Trophoblast cell (in vitro differentiated cells and primary cell): ENCODE data around the gene ENOSF1.

Experiments used
- DNase-seq, 2 donors: peaks; one replicate each; pipeline ENCODE4 v3.0.0-alpha.2; 2016
- H2AFZ ChIP-seq: 2 replicates; pipeline ENCODE4 v1.6.1; 2013; ENCODE audit warnings: low read length, moderate library complexity, mild to moderate bottlenecking; ENCODE audit not compliant: insufficient read depth, poor library complexity
- H2AK5ac ChIP-seq: 2 replicates; pipeline ENCODE4 v1.6.1; 2013; ENCODE audit warnings: mild to moderate bottlenecking, low read length
- H2BK120ac ChIP-seq: 2 replicates; pipeline ENCODE4 v1.6.1; 2013; ENCODE audit warnings: low read length, mild to moderate bottlenecking, moderate library complexity; ENCODE audit not compliant: insufficient read depth, poor library complexity
- H2BK12ac ChIP-seq: 2 replicates; pipeline ENCODE4 v1.6.1; 2013; ENCODE audit warnings: mild to moderate bottlenecking, low read length, moderate library complexity
- H2BK5ac ChIP-seq: 2 replicates; pipeline ENCODE4 v1.6.1; 2013; ENCODE audit warnings: low read length, low read depth, moderate library complexity, mild to moderate bottlenecking; ENCODE audit not compliant: poor library complexity
- H3K14ac ChIP-seq: 2 replicates; pipeline ENCODE4 v1.6.1; 2013; ENCODE audit warnings: mild to moderate bottlenecking, low read length
- H3K18ac ChIP-seq: 2 replicates; pipeline ENCODE4 v1.6.1; 2013; ENCODE audit warnings: mild to moderate bottlenecking, low read length
- H3K23ac ChIP-seq: 2 replicates; pipeline ENCODE4 v1.6.1; 2013; ENCODE audit warnings: low read length
- H3K27ac ChIP-seq: 2 replicates; pipeline ENCODE4 v1.5.1; 2013; ENCODE audit warnings: low read depth, mild to moderate bottlenecking, inconsistent platforms, low read length, moderate library complexity
- H3K27me3 ChIP-seq: 2 replicates; pipeline ENCODE4 v1.6.1; 2013; ENCODE audit warnings: inconsistent platforms, mild to moderate bottlenecking, low read length, moderate library complexity; ENCODE audit not compliant: insufficient read depth
- H3K36me3 ChIP-seq, 2 experiments: 1 replicate in 1 of 2; 2 replicates in 1 of 2; pipeline ENCODE4 v1.6.1; 2013; ENCODE audit warnings: low read length in 2 of 2, mild to moderate bottlenecking in 2 of 2, moderate library complexity in 1 of 2; ENCODE audit not compliant: insufficient read depth in 2 of 2, control insufficient read depth in 1 of 2
- H3K4ac ChIP-seq: 2 replicates; pipeline ENCODE4 v1.6.1; 2013; ENCODE audit warnings: low read depth, mild to moderate bottlenecking, low read length, moderate library complexity
- H3K4me1 ChIP-seq, 2 experiments: 1 replicate in 1 of 2; 2 replicates in 1 of 2; pipeline ENCODE4 v1.6.1; 2013; ENCODE audit warnings: low read length in 2 of 2, mild to moderate bottlenecking in 2 of 2, moderate library complexity in 1 of 2; ENCODE audit not compliant: insufficient read depth in 2 of 2, control insufficient read depth in 1 of 2
- H3K4me2 ChIP-seq: 2 replicates; pipeline ENCODE4 v1.6.1; 2013; ENCODE audit warnings: inconsistent platforms, mild to moderate bottlenecking, low read length, moderate library complexity
- H3K4me3 ChIP-seq: 2 replicates; pipeline ENCODE4 v1.5.1; 2013; ENCODE audit warnings: mild to moderate bottlenecking, low read depth, low read length, inconsistent platforms
- H3K79me1 ChIP-seq: one replicate; pipeline ENCODE4 v1.6.1; 2013; ENCODE audit warnings: low read length
- H3K79me2 ChIP-seq: 2 replicates; pipeline ENCODE4 v1.6.1; 2013; ENCODE audit warnings: low read length, mild to moderate bottlenecking; ENCODE audit not compliant: control insufficient read depth, insufficient read depth, poor library complexity
- H3K9ac ChIP-seq: 2 replicates; pipeline ENCODE4 v1.6.1; 2013; ENCODE audit warnings: mild to moderate bottlenecking, low read length
- H3K9me3 ChIP-seq: 2 replicates; pipeline ENCODE4 v1.6.1; 2013; ENCODE audit warnings: low read depth, mild to moderate bottlenecking, control low read depth, inconsistent platforms, low read length; ENCODE audit not compliant: insufficient read depth
- H4K12ac ChIP-seq: 2 replicates; pipeline ENCODE4 v1.6.1; 2013; ENCODE audit warnings: low read depth, mild to moderate bottlenecking, low read length, moderate library complexity
- H4K8ac ChIP-seq: 2 replicates; pipeline ENCODE4 v1.6.1; 2013; ENCODE audit warnings: low read depth, mild to moderate bottlenecking, low read length, moderate library complexity
- H4K91ac ChIP-seq: one replicate; pipeline ENCODE4 v1.6.1; 2013; ENCODE audit warnings: low read depth, mild to moderate bottlenecking, low read length, moderate library complexity
- WGBS: extraction: QIAGEN DNeasy Blood & Tissue Kit; methylation state at CpG from one replicate; pipeline ENCODE4 v1.1.7; 2013; ENCODE audit warnings: missing lambda C conversion rate; ENCODE audit not compliant: insufficient read length, insufficient coverage; ENCODE audit errors: extremely low coverage; 5-methylcytosine and 5-hydroxymethylcytosine counted together

The ENOSF1 gene

DNA sequence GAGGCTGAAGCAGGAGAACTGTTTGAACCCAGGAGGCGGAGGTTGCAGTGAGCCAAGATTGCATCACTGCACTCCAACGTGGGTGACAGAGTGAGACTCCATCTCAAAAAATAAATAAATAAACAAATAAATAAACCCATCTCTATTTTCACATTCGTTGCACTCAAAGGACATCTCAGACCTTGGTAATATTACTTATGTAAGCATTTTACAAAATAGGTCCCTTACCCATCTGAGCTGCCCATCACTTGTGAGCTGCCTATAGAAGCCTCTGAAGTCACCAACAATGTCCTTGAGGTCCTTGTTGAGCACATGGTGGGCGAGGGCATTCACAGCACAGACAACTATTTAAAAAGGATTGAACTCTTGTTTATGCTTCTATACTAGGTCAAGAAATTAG is 15.4 kb downstream of the ENOSF1 start:
- Histone ChIP-seq H4K12ac (no peak overlapping the region), H3K79me2 (no peaks in the 10 kb centered on the region), H2BK12ac (no peak overlapping the region), H3K23ac (no peak overlapping the region), H4K91ac (no peak overlapping the region), H2BK5ac (no peak overlapping the region), H3K4me2 (no peak overlapping the region), H2BK120ac (no peak overlapping the region), H3K79me1 (no peaks in the 10 kb centered on the region), H3K4me3 (no peak overlapping the region), H3K4me1 (no peaks in the 10 kb centered on the region), H3K14ac (no peak overlapping the region), H3K9me3 (no peaks in the 10 kb centered on the region), H3K18ac (no peak overlapping the region), H3K36me3 (peaks cover 6 to 10% of the 10 kb centered on the region in 2 experiments), H3K27me3 (no peaks in the 10 kb centered on the region), H3K4ac (no peak overlapping the region), H2AFZ (no peak overlapping the region), H2AK5ac (no peak overlapping the region), H3K27ac (no peak overlapping the region), H3K9ac (no peak overlapping the region), H4K8ac (no peak overlapping the region)
- no CpG with 5 or more reads among the region's 4 CpGs for WGBS
- DNase-seq = no peak

DNA sequence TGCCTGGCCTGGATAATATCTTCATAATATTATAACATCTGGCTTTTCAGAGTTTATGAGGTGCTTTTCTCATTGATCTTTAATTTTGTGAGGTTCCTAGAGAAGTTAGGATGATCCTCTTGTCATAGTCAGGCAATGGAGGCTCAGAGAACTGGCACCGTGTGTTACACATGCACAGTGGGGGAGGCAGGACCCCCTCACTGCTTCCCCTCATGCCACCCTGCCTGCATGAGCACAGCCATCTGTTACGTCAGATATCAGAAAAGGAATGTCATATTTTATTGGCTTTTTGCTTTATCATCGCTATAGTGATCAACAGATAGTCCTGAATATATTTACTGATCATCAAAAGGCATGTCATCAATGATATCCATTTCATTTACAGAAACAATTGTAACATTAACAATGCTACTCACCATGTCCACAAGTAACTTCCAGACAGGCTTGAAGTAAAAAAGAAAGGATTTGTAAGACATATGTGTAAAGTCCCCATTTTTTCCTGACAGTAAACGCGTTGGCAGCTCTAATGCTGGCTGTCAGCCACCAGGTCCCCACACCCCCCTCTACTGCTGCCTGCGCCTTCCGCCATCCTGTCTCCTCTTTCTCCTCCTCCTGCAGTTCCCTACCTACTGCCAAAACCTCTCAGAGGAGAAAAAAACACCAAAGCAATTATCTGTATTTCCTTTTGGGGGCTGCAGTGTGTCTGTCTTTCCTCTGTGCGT is 18.8 kb downstream of the ENOSF1 start:
- Histone ChIP-seq H2BK12ac (no peak overlapping the region), H2BK120ac (no peak overlapping the region), H2AFZ (no peak overlapping the region), H3K9ac (no peak overlapping the region), H2AK5ac (no peak overlapping the region), H4K8ac (no peak overlapping the region), H3K4me3 (no peak overlapping the region), H2BK5ac (no peak overlapping the region), H3K4ac (no peak overlapping the region), H3K36me3 (peaks cover 14 to 23% of the 10 kb centered on the region in 2 experiments), H3K4me2 (no peak overlapping the region), H3K79me1 (no peaks in the 10 kb centered on the region), H4K12ac (no peak overlapping the region), H3K27me3 (no peaks in the 10 kb centered on the region), H3K4me1 (no peaks in the 10 kb centered on the region), H3K23ac (no peak overlapping the region), H3K79me2 (no peaks in the 10 kb centered on the region), H3K14ac (no peak overlapping the region), H3K18ac (no peak overlapping the region), H3K9me3 (no peaks in the 10 kb centered on the region), H3K27ac (no peak overlapping the region), H4K91ac (no peak overlapping the region)
- no peak for DNase-seq
- WGBS = no CpG with 5 or more reads among the region's 8 CpGs

DNA sequence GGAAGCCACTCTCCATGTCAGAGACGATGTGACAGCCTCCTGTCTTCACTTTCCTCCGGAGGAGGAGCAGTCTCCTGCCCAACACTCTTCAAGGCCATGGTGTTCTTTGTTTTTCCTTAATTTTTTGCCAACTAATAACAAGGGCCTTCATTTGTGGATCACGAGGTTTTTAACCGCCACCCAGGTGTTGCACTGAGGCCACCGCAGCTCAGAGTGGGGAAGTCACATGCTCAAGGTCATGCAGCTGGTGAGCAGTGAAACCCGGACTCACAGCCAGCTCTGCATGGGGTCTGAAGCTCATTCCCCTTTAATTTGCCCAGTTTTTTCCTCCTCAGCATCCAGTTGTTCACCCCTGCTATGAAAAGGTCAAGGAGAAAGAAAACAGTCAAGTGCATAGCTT is 19.6 kb downstream of the ENOSF1 start:
- Histone ChIP-seq H3K36me3 (peaks cover 13 to 23% of the 10 kb centered on the region in 2 experiments), H2BK5ac (no peak overlapping the region), H2BK120ac (no peak overlapping the region), H2AK5ac (no peak overlapping the region), H3K79me1 (no peaks in the 10 kb centered on the region), H2AFZ (no peak overlapping the region), H4K8ac (no peak overlapping the region), H3K9me3 (no peaks in the 10 kb centered on the region), H3K4ac (no peak overlapping the region), H3K9ac (no peak overlapping the region), H2BK12ac (no peak overlapping the region), H3K79me2 (no peaks in the 10 kb centered on the region), H3K4me2 (no peak overlapping the region), H3K18ac (no peak overlapping the region), H3K4me1 (no peaks in the 10 kb centered on the region), H3K14ac (no peak overlapping the region), H4K91ac (no peak overlapping the region), H3K4me3 (no peak overlapping the region), H4K12ac (no peak overlapping the region), H3K27ac (no peak overlapping the region), H3K23ac (no peak overlapping the region), H3K27me3 (no peaks in the 10 kb centered on the region)
- no peak for DNase-seq
- WGBS = no CpG with 5 or more reads among the region's 6 CpGs

DNA sequence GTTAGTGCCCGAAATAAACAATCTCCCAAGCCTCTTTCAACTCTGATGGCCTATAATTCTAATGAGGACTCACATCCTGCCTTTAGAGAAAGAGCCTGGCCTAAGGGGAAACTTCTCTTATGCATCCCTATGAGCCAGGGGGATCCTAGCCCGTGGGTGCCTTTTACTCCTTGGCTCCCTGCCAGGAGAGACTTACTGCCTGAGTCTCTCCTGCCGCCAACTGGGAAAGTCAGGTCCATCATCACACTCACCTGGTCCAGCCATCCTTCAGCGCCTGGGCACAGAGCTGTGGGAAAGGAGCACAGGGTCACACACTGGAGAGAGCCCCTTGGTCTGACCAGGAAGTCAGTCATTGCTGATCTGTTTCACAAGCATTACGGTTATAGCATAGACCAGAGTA is 24.1 kb downstream of the ENOSF1 start:
- no peak overlapping the region for H3K27ac ChIP-seq
- H4K8ac ChIP-seq = no peak overlapping the region
- H3K79me1 ChIP-seq = no peaks in the 10 kb centered on the region
- H3K27me3 ChIP-seq = no peaks in the 10 kb centered on the region
- no peaks in the 10 kb centered on the region for H3K79me2 ChIP-seq
- H3K4me2 ChIP-seq = no peak overlapping the region
- no peak overlapping the region for H3K4ac ChIP-seq
- H3K9me3 ChIP-seq = no peaks in the 10 kb centered on the region
- no peak overlapping the region for H3K23ac ChIP-seq
- H2AFZ ChIP-seq = no peak overlapping the region
- no peaks in the 10 kb centered on the region for H3K4me1 ChIP-seq
- no peak overlapping the region for H3K14ac ChIP-seq
- H2BK120ac ChIP-seq = no peak overlapping the region
- no CpG with 5 or more reads among the region's 5 CpGs for WGBS
- no peak overlapping the region for H2BK12ac ChIP-seq
- H3K4me3 ChIP-seq = no peak overlapping the region
- H3K36me3 ChIP-seq = peaks cover 13 to 25% of the 10 kb centered on the region in 2 experiments
- H2BK5ac ChIP-seq = no peak overlapping the region
- no peak overlapping the region for H3K18ac ChIP-seq
- H4K12ac ChIP-seq = no peak overlapping the region
- no peak overlapping the region for H4K91ac ChIP-seq
- DNase-seq = no peak
- no peak overlapping the region for H3K9ac ChIP-seq
- H2AK5ac ChIP-seq = no peak overlapping the region
